Measurements from ENCODE around the gene PRCC.

Gene PRCC

DNA sequence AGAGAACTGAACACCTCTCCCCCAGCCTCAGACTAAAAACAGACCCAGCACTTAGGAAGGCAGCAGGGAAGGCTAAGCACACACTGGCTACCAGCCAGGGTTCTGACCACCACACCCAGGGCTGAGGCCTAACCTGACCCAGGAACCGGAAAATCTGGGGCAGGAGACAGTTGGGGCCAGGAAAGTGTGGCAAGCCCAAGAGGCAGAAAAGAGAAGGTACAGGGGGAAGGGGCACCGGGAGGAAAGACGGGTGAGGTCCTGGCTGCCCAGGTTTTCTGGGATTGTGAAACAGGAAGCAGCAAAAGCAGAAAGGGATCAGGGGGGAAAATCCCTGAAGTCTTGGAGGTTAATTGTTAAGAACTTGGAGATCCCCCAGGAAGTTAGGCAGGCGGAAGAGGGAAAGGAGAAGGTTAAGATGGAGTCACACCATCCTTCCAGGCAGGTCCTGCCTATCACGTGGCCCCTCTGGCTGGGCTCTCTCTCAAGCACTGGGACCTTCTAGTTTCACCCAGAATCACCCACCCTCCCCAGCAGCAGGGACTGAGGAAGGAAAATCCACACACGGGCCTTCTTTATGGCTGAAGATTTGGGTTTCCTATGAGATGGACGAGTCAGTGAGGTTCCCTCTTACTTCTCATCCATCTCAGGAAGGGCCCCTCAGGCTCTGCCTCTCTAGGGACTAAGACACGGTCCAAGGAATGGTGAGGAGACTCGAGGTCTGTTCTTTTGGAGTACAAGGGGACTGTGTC lies 18.5 kb upstream of the PRCC start:
- in situ Hi-C loops (cut with HindIII; ENCODE audit: low sequenced_read_pairs): no loop called here
- TF ChIP-seq, protein P1, sequence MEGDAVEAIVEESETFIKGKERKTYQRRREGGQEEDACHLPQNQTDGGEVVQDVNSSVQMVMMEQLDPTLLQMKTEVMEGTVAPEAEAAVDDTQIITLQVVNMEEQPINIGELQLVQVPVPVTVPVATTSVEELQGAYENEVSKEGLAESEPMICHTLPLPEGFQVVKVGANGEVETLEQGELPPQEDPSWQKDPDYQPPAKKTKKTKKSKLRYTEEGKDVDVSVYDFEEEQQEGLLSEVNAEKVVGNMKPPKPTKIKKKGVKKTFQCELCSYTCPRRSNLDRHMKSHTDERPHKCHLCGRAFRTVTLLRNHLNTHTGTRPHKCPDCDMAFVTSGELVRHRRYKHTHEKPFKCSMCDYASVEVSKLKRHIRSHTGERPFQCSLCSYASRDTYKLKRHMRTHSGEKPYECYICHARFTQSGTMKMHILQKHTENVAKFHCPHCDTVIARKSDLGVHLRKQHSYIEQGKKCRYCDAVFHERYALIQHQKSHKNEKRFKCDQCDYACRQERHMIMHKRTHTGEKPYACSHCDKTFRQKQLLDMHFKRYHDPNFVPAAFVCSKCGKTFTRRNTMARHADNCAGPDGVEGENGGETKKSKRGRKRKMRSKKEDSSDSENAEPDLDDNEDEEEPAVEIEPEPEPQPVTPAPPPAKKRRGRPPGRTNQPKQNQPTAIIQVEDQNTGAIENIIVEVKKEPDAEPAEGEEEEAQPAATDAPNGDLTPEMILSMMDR (IDR thresholded peaks at IDR 0.05; ENCODE audit: low read depth, low read length, missing control alignments): no peak
- peak overlapping the region; percentile 94 for H3K4me3 ChIP-seq (ENCODE audit: low read depth, low read length)
- no peak for DNase-seq (ENCODE audit: low read depth)

DNA sequence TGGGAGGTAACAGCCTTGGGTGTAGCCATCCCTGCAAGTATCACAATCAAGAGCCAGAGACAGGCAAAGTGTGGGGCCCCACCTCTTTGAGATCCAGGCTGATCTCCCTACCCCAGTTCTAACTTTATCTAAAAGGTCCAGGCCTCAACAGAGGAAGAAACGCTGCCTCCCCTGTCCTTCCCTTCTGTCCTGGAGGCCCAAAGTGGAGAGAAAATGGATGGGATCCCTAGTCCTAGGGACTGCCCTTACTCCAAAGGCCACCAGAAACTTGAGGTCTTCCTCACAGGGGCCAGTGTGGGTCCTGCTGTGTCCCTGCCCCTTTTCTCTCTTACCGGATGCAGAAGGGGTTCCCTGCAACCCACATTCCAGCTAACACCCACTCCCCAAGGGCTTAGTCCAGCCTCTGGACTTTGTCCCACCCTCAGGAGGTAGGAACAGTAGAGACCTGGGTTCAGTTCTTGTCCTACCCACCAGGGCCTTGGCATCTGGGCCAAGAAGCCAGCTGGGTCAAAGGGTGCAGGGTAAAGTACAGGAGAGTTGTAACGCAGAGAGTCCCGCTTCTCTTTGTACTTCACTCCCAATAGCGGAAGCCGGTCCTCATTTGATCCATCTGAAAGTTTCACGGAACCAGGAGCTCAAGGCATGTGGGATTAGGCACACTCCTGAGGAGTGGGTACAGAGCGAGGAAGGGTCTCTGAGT lies 17.8 kb upstream of the PRCC start:
- H3K4me3 ChIP-seq (ENCODE audit: low read depth, low read length): peak overlapping the region; percentile 94
- TF ChIP-seq, protein P1 (IDR thresholded peaks at IDR 0.05; ENCODE audit: low read depth, low read length, missing control alignments): no peak
- in situ Hi-C loops (cut with HindIII; ENCODE audit: low sequenced_read_pairs): no loop called here
- no peak for DNase-seq (ENCODE audit: low read depth)

DNA sequence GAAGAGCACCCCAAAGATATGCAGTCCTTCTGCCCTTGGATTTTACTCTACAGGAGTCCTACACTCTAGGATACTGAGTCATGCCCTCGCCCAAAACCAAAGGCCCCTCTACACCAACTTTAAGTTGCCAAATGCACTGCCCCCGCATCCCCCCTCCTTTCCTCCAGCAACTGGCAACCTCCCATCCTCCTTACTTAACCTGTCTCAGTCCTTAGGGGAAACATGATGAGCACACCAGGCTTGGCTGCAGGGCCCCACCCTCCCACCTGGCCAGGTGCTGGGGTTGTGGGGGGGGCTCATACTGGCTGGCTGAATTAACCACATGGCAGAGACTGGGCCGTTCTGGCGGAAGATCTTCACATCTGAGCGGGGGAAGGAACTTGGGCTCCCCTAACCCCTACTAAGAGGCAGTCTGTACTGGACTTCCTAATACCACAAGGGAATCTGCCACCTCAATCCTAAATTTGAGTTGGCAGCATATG lies 17.1 kb upstream of the PRCC start:
- peak overlapping the region; percentile 94 for H3K4me3 ChIP-seq (ENCODE audit: low read depth, low read length)
- TF ChIP-seq, protein P1 (IDR thresholded peaks at IDR 0.05; ENCODE audit: low read depth, low read length, missing control alignments): no peak
- DNase-seq (ENCODE audit: low read depth): no peak
- in situ Hi-C loops (cut with HindIII; ENCODE audit: low sequenced_read_pairs): no loop called here

DNA sequence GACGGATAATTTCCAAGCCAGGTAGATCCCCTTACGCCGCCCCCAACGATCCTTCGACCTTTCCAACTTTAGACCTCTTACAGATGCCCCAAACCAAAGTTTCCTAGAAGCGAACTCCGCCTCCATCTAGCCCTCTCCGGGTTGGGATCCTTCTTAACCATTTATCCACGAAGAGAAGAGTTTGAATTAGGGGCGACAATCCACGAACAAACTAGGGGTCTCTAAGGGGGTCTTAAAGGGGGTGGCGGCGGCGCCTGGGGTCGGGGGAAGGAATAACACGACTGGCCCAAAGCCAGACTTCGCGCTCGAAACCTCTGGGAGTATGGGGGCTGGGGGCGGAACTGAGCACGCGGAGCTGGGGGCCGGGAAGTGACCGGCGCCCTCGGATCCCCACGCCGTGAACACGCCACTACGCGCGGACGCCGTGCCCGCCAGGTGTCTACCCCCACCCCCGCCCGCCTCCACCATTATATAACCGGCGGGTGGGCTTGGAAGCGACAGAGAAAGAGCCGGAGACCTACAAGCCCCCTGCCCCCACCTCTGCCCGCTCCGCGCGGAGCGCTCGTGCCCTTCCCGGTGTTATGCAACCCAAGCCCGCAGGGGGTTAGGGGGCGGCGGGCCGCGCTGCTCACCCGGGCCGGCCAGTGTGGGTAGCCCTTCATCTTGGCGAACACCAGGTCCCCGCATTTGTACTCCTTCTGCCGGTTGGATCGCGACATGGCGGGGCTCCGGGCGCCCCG lies 16.5 kb upstream of the PRCC start:
- in situ Hi-C loops (cut with HindIII; ENCODE audit: low sequenced_read_pairs): no loop called here
- H3K4me3 ChIP-seq (ENCODE audit: low read depth, low read length): peak overlapping the region; percentile 94
- TF ChIP-seq, protein P1 (IDR thresholded peaks at IDR 0.05; ENCODE audit: low read depth, low read length, missing control alignments): no peak
- no peak for DNase-seq (ENCODE audit: low read depth)

DNA sequence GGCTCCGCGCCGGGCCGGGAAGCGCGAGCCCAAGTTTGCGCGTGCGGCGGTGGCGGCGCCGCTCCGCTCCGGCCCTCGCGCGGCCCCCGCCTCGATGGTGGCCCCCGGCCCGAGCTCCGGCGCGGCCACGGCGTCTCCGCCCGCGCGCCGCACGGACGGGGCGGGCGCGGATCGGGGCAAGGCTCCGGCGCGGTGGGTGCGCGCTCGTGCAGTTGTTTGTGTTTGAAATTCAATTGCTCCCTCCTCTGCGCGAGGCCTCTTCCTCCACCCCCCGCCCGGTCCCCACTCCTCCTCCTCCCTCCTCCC lies 15.9 kb upstream of the PRCC start, which contains the start of gene HDGF:
HDGF (minus strand) TSS at position 225 of the 306 bp plus-strand sequence. CDS start 246 bp downstream, outside the sequence.
- no peak for DNase-seq (ENCODE audit: low read depth)
- TF ChIP-seq, protein P1 (IDR thresholded peaks at IDR 0.05; ENCODE audit: low read depth, low read length, missing control alignments): no peak
- peak within 1 kb of the TSS; percentile 94 for H3K4me3 ChIP-seq (ENCODE audit: low read depth, low read length)
- in situ Hi-C loops (cut with HindIII; ENCODE audit: low sequenced_read_pairs): no loop called here

DNA sequence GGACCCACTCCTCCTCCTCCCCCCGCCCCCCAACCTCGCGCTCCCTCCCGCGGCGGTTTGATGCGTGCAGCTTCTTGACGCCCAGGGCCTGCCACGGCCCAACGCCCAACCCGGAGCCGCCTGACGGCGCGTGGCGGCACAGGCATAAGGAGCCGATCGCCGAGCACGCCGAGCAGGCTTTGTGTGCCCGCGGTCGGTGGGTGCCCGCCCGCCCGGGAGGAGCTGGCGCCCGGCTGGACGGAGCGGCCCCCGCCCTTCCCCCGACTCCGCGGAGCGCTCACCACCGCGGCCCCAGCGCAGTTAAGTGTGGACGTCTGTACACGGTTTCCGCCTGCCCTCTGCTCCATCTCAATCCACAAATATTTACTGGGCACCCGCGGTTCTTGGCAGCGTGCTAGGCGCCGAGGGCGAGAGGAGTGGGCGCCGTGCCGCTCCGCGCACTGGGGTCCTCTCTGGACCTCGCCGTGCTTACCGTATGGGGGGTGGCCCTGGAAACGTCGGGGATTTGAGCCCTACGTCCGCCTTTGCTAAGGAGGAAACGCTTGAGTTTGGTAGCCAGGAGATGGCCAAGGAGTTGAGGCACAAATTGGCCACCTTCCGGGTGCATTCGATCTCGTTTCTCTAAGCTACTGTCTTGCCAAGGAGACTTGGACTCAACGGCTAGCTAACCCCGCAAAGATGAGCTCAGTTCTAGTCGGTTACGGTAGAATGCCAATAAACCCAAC lies 15.4 kb upstream of the PRCC start:
- H3K4me3 ChIP-seq (ENCODE audit: low read depth, low read length): peak overlapping the region; percentile 94
- peak; percentile 83 for DNase-seq (ENCODE audit: low read depth)
- in situ Hi-C loops (cut with HindIII; ENCODE audit: low sequenced_read_pairs): no loop called here
- TF ChIP-seq, protein P1 (IDR thresholded peaks at IDR 0.05; ENCODE audit: low read depth, low read length, missing control alignments): no peak
